ENCODE data around the gene SECISBP2L.

DNA sequence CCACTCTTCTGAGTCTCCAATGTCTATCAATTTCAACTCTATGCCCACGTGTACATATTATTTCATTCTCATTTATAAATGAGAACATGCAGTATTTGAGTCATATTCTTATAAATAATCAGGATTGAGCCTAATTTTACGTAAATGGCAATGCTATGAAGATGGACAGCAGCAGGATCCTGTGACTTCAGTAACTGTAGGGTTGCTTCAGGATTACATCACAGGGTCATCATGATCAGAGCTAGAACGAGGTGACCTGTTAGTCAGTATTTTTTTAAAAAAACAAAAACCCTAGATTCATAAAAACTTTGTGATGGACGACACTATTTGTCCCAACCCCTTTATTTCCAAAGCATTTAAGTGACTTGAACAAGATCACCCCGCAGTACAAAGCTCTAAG, 104.3 kb downstream of the SECISBP2L start:
- TF ChIP-seq, protein P1, sequence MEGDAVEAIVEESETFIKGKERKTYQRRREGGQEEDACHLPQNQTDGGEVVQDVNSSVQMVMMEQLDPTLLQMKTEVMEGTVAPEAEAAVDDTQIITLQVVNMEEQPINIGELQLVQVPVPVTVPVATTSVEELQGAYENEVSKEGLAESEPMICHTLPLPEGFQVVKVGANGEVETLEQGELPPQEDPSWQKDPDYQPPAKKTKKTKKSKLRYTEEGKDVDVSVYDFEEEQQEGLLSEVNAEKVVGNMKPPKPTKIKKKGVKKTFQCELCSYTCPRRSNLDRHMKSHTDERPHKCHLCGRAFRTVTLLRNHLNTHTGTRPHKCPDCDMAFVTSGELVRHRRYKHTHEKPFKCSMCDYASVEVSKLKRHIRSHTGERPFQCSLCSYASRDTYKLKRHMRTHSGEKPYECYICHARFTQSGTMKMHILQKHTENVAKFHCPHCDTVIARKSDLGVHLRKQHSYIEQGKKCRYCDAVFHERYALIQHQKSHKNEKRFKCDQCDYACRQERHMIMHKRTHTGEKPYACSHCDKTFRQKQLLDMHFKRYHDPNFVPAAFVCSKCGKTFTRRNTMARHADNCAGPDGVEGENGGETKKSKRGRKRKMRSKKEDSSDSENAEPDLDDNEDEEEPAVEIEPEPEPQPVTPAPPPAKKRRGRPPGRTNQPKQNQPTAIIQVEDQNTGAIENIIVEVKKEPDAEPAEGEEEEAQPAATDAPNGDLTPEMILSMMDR (IDR thresholded peaks at IDR 0.05), result no peak
- TF ChIP-seq POLR2AphosphoS5 (IDR thresholded peaks at IDR 0.05), result no peak
- TF ChIP-seq POLR2A (IDR thresholded peaks at IDR 0.05), result no peak
